ENCODE measurements around the gene ATP1A4.
A peak's percentile ranks its signal among the peaks of the same experiment; 100 is the strongest.
"Not testable (repeated sequence)": the region's sequence is repeated elsewhere in the genome, so short reads cannot be mapped to it uniquely, and the experiment has no call there.

The ATP1A4 gene

DNA sequence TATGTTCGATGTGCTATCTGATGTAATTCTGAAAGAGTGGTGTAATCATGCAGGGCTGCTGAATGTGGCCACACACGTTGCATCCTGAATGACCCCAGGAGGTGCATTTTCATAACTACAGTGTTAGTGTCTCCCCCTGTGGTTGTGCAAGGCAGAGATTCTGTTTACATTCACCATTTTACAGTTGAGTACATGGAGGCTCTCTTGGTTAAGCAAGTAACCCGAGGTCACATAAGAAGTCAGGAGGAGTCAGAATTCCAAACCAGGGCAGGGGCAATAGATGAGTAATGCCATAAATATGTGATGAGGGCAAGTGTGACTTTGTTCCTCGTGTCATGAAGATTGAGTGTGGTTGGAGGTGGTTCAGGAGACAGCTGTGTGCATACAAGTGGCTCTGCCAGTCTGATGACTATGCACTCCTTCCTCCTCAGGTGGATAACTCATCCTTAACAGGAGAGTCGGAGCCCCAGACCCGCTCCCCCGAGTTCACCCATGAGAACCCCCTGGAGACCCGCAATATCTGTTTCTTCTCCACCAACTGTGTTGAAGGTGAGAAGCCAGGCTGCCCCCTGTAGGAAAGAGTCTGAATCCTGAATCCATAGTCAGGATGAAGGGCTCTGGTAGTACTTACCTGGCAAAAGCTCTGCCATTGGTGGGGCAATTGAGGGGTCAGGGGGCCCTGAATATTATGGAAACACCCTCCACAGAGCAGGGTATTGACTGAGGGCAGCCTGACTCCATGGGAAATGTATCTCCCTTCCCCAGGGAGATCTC lies 26.5 kb upstream of the ATP1A4 start:
- peak in 1 of 2 donors; percentile 19 for DNase-seq

GRCh38 chr1:160125746-160126145 lies 25.7 kb upstream of the ATP1A4 start:
- DNase-seq = peak in 1 of 2 donors; percentile 20

DNA sequence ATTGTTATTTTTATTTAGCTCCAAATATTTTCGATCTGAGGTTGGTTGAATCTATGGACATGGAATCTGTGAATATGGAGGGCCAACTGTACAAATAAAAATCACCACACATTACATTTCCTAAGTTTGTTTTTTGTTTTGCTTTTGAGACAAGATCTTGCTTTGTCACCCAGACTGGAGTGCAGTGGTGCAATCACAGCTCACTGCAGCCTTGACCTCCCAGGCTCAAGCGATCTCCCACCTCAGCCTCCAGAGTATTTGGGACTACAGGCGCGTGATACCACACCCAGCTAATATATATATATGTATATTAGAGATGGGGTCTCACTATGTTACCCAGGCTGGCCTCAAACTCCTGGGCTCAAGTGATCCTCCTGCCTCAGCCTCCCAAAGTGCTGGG lies 25.1 kb upstream of the ATP1A4 start:
- not testable (repeated sequence) for DNase-seq

GRCh38 chr1:160127381-160127780 lies 24.0 kb upstream of the ATP1A4 start:
- DNase-seq = no peak

DNA sequence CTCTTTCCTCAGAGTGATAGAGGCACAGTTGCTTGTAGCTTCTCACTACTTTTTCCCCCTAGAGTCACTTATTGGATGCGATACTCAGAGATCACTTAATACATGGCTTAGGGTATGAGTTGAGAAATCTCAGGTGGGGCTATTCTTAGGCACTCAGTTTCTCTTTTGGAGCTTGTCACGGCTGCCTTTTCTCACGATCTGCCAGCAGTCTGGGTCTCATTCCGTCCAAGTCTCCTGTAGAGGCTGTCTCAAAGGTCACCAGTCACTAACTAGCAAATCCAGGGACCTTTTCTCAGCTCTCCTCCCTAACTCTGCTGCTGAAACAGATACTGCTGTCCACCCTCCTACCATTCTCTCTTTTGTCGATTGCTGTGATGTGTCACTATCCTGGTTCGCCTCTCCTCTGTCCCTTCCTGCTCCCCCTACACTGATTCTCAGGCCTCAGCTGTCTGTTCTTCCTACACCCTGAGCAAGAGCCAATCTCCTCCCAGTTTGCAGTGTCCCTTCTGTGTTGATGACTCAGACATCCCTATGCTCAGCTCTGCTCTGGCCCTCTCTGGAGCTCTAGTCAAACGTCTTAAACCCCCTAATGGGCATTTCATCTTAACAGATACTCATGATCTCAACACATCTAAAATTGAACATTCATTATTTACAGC lies 23.4 kb upstream of the ATP1A4 start:
- peak; percentile 40 to 59 for DNase-seq

- no peak for DNase-seq
Measured at GRCh38 chr1:160128636-160129035, 22.8 kb upstream of the ATP1A4 start.

DNA sequence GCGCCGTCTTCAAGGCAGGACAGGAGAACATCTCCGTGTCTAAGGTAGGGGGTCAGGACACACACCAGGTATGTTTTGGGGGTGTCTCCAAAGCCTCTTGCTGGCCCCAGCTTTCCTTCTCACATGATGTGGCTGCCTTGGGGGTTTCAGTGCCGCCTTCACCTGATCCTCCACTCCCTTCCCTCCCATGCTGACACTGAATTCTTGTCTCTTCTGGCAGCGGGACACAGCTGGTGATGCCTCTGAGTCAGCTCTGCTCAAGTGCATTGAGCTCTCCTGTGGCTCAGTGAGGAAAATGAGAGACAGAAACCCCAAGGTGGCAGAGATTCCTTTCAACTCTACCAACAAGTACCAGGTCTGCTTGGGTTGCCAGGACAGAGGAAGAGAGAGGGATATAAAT lies 22.4 kb upstream of the ATP1A4 start:
- DNase-seq = no peak

DNA sequence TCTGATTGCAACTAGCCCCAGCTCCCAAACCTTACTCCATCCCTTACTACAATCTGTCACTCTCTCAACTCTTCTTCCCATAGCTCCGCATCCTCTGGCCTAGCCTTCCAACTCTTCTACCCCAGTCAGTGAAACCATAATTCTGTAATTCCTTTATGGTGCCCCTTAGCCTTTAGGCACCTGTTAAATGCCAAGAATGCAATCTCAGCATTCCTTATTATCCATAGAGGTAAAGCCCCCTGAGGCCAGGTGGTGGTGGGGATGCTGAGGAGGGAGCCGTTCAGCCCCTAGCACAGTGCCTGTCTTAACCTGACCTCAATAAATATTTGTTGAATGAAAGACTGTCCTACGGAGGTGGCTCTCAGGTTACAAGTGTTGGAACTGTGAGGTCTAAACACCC lies 21.8 kb upstream of the ATP1A4 start:
- no peak for DNase-seq

DNA sequence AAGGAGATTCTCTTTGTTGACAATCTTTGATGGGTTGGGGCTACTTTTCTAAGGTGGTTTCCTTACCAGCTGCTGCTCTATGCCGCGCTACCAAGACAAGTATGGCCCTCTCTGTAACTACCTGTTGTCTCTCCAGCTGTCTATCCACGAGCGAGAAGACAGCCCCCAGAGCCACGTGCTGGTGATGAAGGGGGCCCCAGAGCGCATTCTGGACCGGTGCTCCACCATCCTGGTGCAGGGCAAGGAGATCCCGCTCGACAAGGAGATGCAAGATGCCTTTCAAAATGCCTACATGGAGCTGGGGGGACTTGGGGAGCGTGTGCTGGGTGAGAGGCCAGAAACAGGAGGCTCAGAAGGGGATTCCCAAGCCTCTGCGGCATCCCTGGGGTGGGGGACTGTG lies 21.4 kb upstream of the ATP1A4 start:
- no peak for DNase-seq

DNA sequence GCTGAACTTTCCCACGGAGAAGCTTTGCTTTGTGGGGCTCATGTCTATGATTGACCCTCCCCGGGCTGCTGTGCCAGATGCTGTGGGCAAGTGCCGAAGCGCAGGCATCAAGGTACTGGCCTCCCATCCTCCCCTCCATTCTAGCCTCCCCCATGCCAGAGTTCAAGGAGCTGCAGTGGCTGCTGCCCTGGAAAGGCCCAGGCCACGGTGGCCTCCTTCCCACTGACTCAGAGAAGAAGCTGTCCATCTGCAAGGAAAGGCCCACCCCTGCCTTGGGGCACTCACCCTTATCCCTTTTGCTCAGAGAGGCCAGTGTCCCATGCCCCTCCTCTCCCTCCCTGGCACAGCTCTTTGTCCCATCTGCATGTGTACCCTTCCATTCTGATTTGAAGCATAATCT lies 20.9 kb upstream of the ATP1A4 start:
- DNase-seq = no peak

GRCh38 chr1:160130939-160131338 lies 20.5 kb upstream of the ATP1A4 start:
- DNase-seq = no peak

DNA sequence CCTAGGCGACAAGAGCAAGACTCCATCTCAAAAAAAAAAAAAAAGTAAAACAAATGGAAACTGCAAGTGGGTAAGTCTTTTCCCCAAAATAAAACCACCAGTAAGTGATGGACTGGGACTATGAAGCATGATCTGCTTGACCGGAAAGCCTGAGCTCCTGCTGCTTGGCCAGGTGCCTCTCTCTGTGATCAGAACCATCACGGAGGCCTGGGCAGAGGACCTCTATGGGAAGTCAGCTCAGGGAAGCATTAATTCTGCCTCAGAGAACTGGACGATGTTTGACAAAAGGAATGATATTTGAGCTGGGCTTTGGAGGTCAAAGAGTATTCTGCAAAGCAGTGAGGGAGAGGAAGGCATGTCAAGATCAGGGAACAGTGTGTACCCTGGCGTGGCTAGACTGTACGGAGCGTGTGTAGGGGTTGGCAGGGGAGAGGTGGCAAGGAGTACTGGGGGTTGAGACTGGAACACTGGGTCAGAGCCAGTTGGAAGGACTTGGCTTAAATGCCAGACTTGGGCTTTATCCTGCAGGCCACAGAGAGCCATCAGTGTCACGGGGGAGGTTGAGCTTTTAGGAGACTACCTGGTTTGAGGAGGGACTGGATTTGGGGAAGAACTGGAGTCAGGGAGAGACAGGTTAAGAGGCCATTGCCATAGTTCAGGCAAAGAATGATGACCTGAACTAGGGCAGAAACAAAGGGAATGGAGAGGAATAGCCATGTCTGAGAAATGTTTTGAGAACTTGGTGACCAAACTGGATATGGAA lies 19.4 kb upstream of the ATP1A4 start:
- no peak for DNase-seq

GRCh38 chr1:160133990-160134770 lies 17.2 kb upstream of the ATP1A4 start:
- no peak for DNase-seq

- DNase-seq = peak; percentile 36 to 45
Measured at GRCh38 chr1:160134791-160135572, 16.4 kb upstream of the ATP1A4 start.

DNA sequence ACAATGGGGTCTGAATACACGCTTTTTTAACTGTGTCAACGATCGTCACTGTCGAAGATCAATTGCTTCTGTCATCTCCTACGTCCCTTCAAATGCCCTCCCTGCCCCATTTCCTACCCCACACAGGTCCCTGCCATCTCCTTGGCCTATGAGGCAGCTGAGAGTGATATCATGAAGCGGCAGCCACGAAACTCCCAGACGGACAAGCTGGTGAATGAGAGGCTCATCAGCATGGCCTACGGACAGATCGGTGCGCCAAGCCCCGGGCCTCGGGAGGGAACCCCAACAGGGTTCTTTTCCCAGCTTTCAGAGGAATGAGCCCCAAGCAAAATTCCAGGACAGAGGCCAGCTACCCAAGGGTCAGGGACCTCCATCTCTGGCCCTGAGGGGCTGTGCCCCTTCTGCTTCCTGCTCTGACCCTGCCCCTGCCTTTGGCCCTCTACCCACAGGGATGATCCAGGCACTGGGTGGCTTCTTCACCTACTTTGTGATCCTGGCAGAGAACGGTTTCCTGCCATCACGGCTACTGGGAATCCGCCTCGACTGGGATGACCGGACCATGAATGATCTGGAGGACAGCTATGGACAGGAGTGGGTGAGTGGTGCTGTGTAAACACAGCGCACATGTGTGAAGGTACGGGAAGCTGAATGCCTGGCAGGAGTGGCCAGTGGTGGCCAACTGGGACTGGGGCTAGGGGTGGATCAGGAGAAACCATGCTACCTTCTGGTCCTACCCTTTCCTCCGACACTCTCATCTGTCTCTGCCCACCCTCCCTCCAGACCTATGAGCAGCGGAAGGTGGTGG lies 15.1 kb upstream of the ATP1A4 start:
- DNase-seq = no peak

GRCh38 chr1:160136926-160137200 lies 14.5 kb upstream of the ATP1A4 start:
- DNase-seq = no peak

- no peak for DNase-seq
Measured at GRCh38 chr1:160137216-160137862, 14.1 kb upstream of the ATP1A4 start.

DNA sequence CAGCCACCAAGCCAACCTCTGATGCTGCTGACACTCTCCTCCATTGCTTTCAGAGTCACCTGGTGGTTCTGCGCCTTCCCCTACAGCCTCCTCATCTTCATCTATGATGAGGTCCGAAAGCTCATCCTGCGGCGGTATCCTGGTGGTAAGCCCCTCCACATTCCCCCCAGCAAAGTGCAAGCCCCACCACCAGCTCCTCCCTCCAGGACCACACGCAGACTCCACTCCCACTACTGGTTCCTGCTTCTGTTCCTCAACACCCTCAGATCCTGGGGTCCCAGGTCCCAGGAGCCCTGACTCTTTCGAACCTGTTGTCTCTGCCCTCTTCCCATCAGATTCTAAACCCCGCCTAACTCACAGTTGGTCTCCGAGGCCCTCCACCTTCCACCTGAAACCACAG lies 11.6 kb upstream of the ATP1A4 start:
- no peak for DNase-seq

DNA sequence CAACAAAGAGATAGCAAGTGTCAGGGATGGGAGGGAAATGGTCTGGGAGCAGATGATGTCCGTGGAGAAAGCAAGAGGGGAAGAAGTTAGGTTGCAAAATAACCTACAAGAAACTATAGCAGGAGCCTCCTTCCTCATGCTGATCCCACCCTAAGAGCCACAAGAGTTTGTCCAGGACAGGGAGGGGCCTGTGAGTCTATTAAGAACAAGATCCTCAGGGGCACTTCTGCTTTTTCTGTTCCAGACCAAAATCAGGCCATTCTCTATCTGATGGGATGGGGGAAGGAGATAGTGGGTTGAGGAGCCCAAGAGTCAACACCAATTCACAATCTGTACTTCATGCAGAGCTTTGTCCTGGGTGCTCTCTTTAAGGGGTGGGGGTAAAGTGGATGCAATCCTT lies 7.7 kb upstream of the ATP1A4 start:
- DNase-seq = peak; percentile 47 to 59

- no peak for DNase-seq
Measured at GRCh38 chr1:160144921-160145320, 6.5 kb upstream of the ATP1A4 start.

GRCh38 chr1:160146107-160146506 lies 5.3 kb upstream of the ATP1A4 start:
- no peak for DNase-seq
